Panc1 (cell line): ENCODE measurements around the gene MORC2. TPM values are rescaled to one million over a fixed set of nuclear protein-coding genes. Genes with fewer than 3 reads are reported as not detected.

Experiments
- ATAC-seq: fragments of 200-7000 bp; cut with Tn5 transposase; 2 replicates; pipeline ENCODE4 v1.9.1; 2020; ENCODE audit warnings: mild to moderate bottlenecking, moderate library complexity
- BruUV-seq: library from RNA; stranded (reverse); fragments of 400-500 nt; replicated peaks from 2 replicates; lab custom pipeline; 2021; lab: Mats Ljungman, UMichigan
- CTCF ChIA-PET: fragments of 300-600 bp; sonication (Branson Sonifier 250); formaldehyde crosslinking; loops from one replicate; lab custom pipeline; 2022; ENCODE audit warnings: antibody characterized with exemption; lab: Charles Lee
- POLR2A ChIA-PET: fragments of 300-600 bp; sonication (Branson Sonifier 250); formaldehyde crosslinking; loops from one replicate; lab custom pipeline; 2022; ENCODE audit warnings: antibody characterized with exemption; lab: Charles Lee
- DNase-seq: peaks from one replicate; pipeline ENCODE4 v3.0.0-alpha.2; 2010; ENCODE audit warnings: low read depth, low spot score
- H3K27ac ChIP-seq: 2 replicates; pipeline ENCODE4 v1.5.1; 2011; ENCODE audit warnings: mild to moderate bottlenecking, low read length, inconsistent platforms
- H3K27me3 ChIP-seq: fragments of 200-500 bp; sonication (Bioruptor generic); 2 replicates; pipeline ENCODE4 v1.6.0; 2014; ENCODE audit warnings: low read length, inconsistent platforms; ENCODE audit not compliant: control insufficient read depth, insufficient read depth
- H3K36me3 ChIP-seq: fragments of 200-500 bp; sonication (Bioruptor generic); 2 replicates; pipeline ENCODE4 v1.5.1; 2014; ENCODE audit warnings: inconsistent platforms, mild to moderate bottlenecking, low read length, moderate library complexity; ENCODE audit not compliant: control insufficient read depth, insufficient read depth
- H3K4me1 ChIP-seq: 2 replicates; pipeline ENCODE4 v1.5.1; 2011; ENCODE audit warnings: inconsistent platforms, mild to moderate bottlenecking, low read length, moderate library complexity; ENCODE audit not compliant: control insufficient read depth, insufficient read depth
- H3K4me3 ChIP-seq, 2 experiments: 2 replicates each; pipeline ENCODE4 v1.5.1; 2011 to 2012; ENCODE audit warnings: low read depth in 2 of 2, low read length in 2 of 2, mild to moderate bottlenecking in 2 of 2, inconsistent platforms in 1 of 2, moderate library complexity in 1 of 2
- H3K9me3 ChIP-seq: fragments of 200-500 bp; sonication (Bioruptor generic); 2 replicates; pipeline ENCODE4 v1.5.1; 2014; ENCODE audit warnings: low read depth, mild to moderate bottlenecking, inconsistent platforms, low read length, moderate library complexity; ENCODE audit not compliant: control insufficient read depth, insufficient read depth
- CTCF ChIP-seq: fragments of 450-650 bp; IDR thresholded peaks from 2 replicates; pipeline ENCODE4 v1.5.1; 2017; ENCODE audit warnings: mild to moderate bottlenecking
- POLR2AphosphoS5 ChIP-seq: IDR thresholded peaks from 2 replicates; pipeline ENCODE4 v1.6.1; 2012; ENCODE audit warnings: mild to moderate bottlenecking, low read depth, low read length, moderate library complexity
- REST ChIP-seq, 2 experiments: IDR thresholded peaks; 2 replicates each; pipeline ENCODE4 v1.6.1; 2011 to 2012; ENCODE audit warnings: low read depth in 2 of 2, control low read depth in 1 of 2, low read length in 1 of 2, mild to moderate bottlenecking in 1 of 2, moderate library complexity in 1 of 2; ENCODE audit not compliant: insufficient read depth in 1 of 2
- SIN3A ChIP-seq: IDR thresholded peaks from 2 replicates; pipeline ENCODE4 v1.6.1; 2012; ENCODE audit warnings: low read depth, mild to moderate bottlenecking, low read length, moderate library complexity, borderline replicate concordance; ENCODE audit not compliant: insufficient read depth
- TCF7L2 ChIP-seq: IDR thresholded peaks from 2 replicates; pipeline ENCODE4 v1.6.1; 2011; ENCODE audit warnings: mild to moderate bottlenecking, low read depth, low read length, inconsistent platforms
- in situ Hi-C: cut with HindIII; loops from 2 replicates; pipeline ENCODE4 v1.10.0; 2016; ENCODE audit warnings: low sequenced_read_pairs, low pct_unique_long_range_greater_than_20kb
- intact Hi-C: fragments of 100-400 bp; cut with micrococcal nuclease; formaldehyde crosslinking; loops from one replicate; pipeline ENCODE4 v1.10.0; 2022; ENCODE audit not compliant: unreplicated experiment
- total RNA-seq: library from RNA; stranded (reverse); gene quantifications from one replicate; pipeline ENCODE4 v1.2.1, GENCODE V29; 2021; ENCODE audit not compliant: unreplicated experiment

Gene MORC2
- total RNA-seq, 1 experiment from 2014 or later = 31.5 TPM

DNA sequence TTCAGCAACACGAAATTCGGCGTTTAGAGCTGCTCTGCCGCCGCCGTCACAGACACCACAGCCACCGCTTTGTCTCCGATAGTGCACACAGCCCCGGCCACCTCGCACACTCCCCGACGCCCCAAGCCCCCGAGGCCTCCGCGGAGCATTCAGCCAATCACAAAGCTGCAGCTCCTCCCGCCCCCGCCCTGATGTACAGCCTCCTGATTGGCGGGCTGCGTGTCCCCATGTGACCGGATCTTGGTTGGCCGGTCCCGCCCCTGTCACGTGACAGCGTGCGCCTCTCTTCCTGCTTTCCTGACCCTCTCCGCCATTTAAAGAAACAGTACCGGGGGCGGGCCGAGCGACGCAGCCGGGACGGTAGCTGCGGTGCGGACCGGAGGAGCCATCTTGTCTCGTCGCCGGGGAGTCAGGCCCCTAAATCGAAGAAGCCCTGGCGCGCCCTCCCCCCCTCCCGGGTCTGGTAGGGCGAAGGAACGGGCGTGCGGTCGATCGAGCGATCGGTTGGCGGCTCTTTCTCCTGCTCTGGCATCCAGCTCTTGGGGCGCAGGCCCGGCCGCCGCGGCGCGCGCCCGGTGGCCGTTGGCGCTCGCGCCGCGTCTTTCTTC is 454 bp upstream of the MORC2 start, which contains the start of gene TUG1:
Gene TUG1, plus strand, starts transcription at position 342 of the 608 bp plus-strand sequence.
- CTCF ChIA-PET = interaction anchor here (0.6 kb wide), 1 partner anchor 47 kb away, joined by 4 read pairs; no protein-coding TSS in a partner anchor
- no peaks in the 10 kb centered on the region for H3K27me3 ChIP-seq
- BruUV-seq = no TSS peak
- H3K4me1 ChIP-seq = peaks cover 14% of the 10 kb centered on the region; the same call in 1 of the 2 replicates
- TF ChIP-seq POLR2AphosphoS5 (peak; percentile 29), REST (IDR thresholded peaks at IDR 0.05; ENCODE audit: insufficient read depth in 1 of 2, low read depth in 2 of 2, low read length in 1 of 2) (no peak)
- H3K4me3 ChIP-seq = peak within 1 kb of the TSS; percentile 68 to 92
- peaks cover 23% of the 10 kb centered on the region for H3K36me3 ChIP-seq
- DNase-seq (peak; percentile 71), ATAC-seq (peak; percentile 96)
- peaks cover 38% of the 10 kb centered on the region for H3K9me3 ChIP-seq
- POLR2A ChIA-PET = interaction anchor here (0.6 to 1.0 kb wide), 4 partner anchors 115 to 159 kb away, joined by 3 to 4 read pairs (median 3); no protein-coding TSS in a partner anchor
- H3K27ac ChIP-seq = peak within 1 kb of the TSS; percentile 91
- intact Hi-C loops (loop anchor here (2.0 kb wide), 1 partner anchor 116 kb away; no protein-coding TSS in a partner anchor), in situ Hi-C loops (no loop called here)

- intact Hi-C loops = no loop called here
- Histone ChIP-seq H3K4me3 (no peak overlapping the region), H3K4me1 (peaks cover 9% of the 10 kb centered on the region; the same call in 1 of the 2 replicates), H3K36me3 (peaks cover 3% of the 10 kb centered on the region; the same call in 1 of the 2 replicates), H3K27ac (no peak overlapping the region), H3K9me3 (0 out of 2 replicates have a peak, but pooled peaks cover 3% of the 10 kb centered on the region), H3K27me3 (no peaks in the 10 kb centered on the region)
- POLR2A ChIA-PET = interaction anchor here (0.7 kb wide), 1 partner anchor 106 kb away, joined by 4 read pairs; no protein-coding TSS in a partner anchor
- ATAC-seq = no peak
- in situ Hi-C loops = no loop called here
- no TSS peak for BruUV-seq
- CTCF ChIA-PET = no interaction called here
- TF ChIP-seq TCF7L2 (no peak), REST (IDR thresholded peaks at IDR 0.05; ENCODE audit: insufficient read depth in 1 of 2, low read depth in 2 of 2, low read length in 1 of 2) (no peak), SIN3A (no peak), POLR2AphosphoS5 (no peak), CTCF (no peak)
- DNase-seq = no peak
These were observed 3.7 kb downstream of the MORC2 start for GRCh38 chr22:30964858-30965257.
